ENCODE data around the gene PREX1.

The PREX1 gene

DNA sequence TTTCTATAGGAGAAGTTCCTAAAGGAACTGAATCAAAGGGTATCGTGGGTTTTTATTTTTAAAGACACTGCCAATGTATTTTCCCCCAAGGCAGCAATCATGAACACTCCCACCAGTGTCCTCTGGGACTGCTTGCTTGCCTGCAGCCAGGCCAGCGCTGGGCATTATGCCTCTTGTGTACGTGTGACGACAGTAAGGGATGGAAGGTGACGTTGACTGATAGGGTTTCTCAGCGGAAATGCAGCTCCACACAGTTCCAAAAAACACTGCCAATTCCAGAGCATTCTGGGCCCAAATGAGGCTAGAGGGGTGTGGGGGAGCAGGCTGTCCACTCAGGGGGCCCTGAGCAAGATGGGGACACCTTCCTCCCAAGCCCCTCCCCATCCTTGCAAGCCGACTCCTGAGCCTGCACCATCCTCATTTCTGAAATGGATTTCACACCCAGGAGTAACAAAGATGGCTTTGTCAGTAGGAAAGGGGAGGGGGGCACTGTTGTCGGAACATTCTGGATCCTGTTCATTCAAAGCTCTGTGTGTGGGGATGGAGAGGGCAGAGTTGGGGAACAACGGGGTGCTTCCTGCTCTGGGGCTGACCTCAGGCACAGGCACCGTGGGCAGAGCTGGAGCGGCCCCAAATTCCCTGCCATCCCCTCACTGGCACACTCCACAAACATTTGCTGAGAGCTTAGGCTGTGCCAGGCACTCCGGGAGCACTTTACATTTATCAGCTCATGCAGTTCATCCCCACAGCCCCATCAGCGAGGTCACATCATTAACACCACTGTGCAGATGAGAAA, 20.0 kb downstream of the PREX1 start:
- Histone ChIP-seq H3K79me2 (ENCODE audit: insufficient read depth, low read depth) (no peaks in the 10 kb centered on the region), H2AFZ (ENCODE audit: low read depth) (no peak overlapping the region), H3K36me3 (ENCODE audit: insufficient read depth) (no peaks in the 10 kb centered on the region), H3K27me3 (ENCODE audit: insufficient read depth, low read depth) (peaks cover 10% of the 10 kb centered on the region; the same call in 1 of the 2 replicates), H3K9ac (no peak overlapping the region), H3K27ac (no peak overlapping the region), H4K20me1 (ENCODE audit: insufficient read depth) (no peaks in the 10 kb centered on the region), H3K4me1 (ENCODE audit: low read depth, poor library complexity, severe bottlenecking) (no peaks in the 10 kb centered on the region), H3K4me2 (no peak overlapping the region), H3K4me3 (IDR thresholded peaks at IDR 0.05; ENCODE audit: insufficient read depth, low read depth, low read length) (no peak overlapping the region)
- no peak for TF ChIP-seq CTCF (conservative IDR thresholded peaks at IDR 0.05; ENCODE audit: low read depth, low read length)

GRCh38 chr20:48807051-48807450, 20.7 kb downstream of the PREX1 start:
- Histone ChIP-seq H3K79me2 (ENCODE audit: insufficient read depth, low read depth) (no peaks in the 10 kb centered on the region), H3K4me1 (ENCODE audit: low read depth, poor library complexity, severe bottlenecking) (no peaks in the 10 kb centered on the region), H3K9ac (no peak overlapping the region), H3K4me3 (IDR thresholded peaks at IDR 0.05; ENCODE audit: insufficient read depth, low read depth, low read length) (no peak overlapping the region), H3K36me3 (ENCODE audit: insufficient read depth) (no peaks in the 10 kb centered on the region), H2AFZ (ENCODE audit: low read depth) (no peak overlapping the region), H3K27ac (no peak overlapping the region), H4K20me1 (ENCODE audit: insufficient read depth) (no peaks in the 10 kb centered on the region), H3K27me3 (ENCODE audit: insufficient read depth, low read depth) (peaks cover 10% of the 10 kb centered on the region; the same call in 1 of the 2 replicates), H3K4me2 (no peak overlapping the region)
- no peak for TF ChIP-seq CTCF (conservative IDR thresholded peaks at IDR 0.05; ENCODE audit: low read depth, low read length)

GRCh38 chr20:48805716-48806115, 22.1 kb downstream of the PREX1 start:
- TF ChIP-seq CTCF (conservative IDR thresholded peaks at IDR 0.05; ENCODE audit: low read depth, low read length) = no peak
- no peaks in the 10 kb centered on the region for H3K36me3 ChIP-seq (ENCODE audit: insufficient read depth)

DNA sequence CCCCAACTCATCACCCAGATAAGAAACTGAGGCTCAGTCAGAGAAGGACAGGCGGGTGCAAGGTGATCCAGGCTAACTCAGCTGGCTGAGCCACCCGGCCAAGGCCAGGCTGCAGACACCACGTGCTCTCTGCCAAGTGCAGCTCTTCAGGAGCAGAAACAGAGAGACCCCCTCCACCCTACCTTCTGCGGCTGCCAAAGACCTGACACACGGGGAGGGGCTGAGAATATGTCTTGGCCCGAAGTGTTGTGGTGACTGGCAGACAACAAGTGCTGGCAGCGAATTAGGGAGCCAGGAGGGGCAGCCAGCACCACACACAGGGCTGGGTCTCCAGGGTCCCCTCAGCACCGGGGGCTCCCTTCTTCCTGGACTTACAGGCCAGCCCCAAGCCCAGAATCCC, 22.5 kb downstream of the PREX1 start:
- H2AFZ ChIP-seq (ENCODE audit: low read depth) = no peak overlapping the region
- H4K20me1 ChIP-seq (ENCODE audit: insufficient read depth) = no peaks in the 10 kb centered on the region
- no peak overlapping the region for H3K27ac ChIP-seq
- TF ChIP-seq CTCF (conservative IDR thresholded peaks at IDR 0.05; ENCODE audit: low read depth, low read length) = no peak
- H3K9ac ChIP-seq = no peak overlapping the region
- no peak overlapping the region for H3K4me3 ChIP-seq (IDR thresholded peaks at IDR 0.05; ENCODE audit: insufficient read depth, low read depth, low read length)
- H3K27me3 ChIP-seq (ENCODE audit: insufficient read depth, low read depth) = peaks cover 10% of the 10 kb centered on the region; the same call in 1 of the 2 replicates
- H3K79me2 ChIP-seq (ENCODE audit: insufficient read depth, low read depth) = no peaks in the 10 kb centered on the region
- no peaks in the 10 kb centered on the region for H3K4me1 ChIP-seq (ENCODE audit: low read depth, poor library complexity, severe bottlenecking)
- no peak overlapping the region for H3K4me2 ChIP-seq
- no peaks in the 10 kb centered on the region for H3K36me3 ChIP-seq (ENCODE audit: insufficient read depth)

More at GRCh38 chr20:48805716-48806115, 22.1 kb downstream of the PREX1 start:
- no peak overlapping the region for H3K4me2 ChIP-seq
- no peaks in the 10 kb centered on the region for H3K79me2 ChIP-seq (ENCODE audit: insufficient read depth, low read depth)
- H3K9ac ChIP-seq = no peak overlapping the region
- no peaks in the 10 kb centered on the region for H3K4me1 ChIP-seq (ENCODE audit: low read depth, poor library complexity, severe bottlenecking)
- peaks cover 10% of the 10 kb centered on the region; the same call in 1 of the 2 replicates for H3K27me3 ChIP-seq (ENCODE audit: insufficient read depth, low read depth)
- H3K27ac ChIP-seq = no peak overlapping the region
- H4K20me1 ChIP-seq (ENCODE audit: insufficient read depth) = no peaks in the 10 kb centered on the region
- no peak overlapping the region for H2AFZ ChIP-seq (ENCODE audit: low read depth)
- H3K4me3 ChIP-seq (IDR thresholded peaks at IDR 0.05; ENCODE audit: insufficient read depth, low read depth, low read length) = no peak overlapping the region
